SK-MEL-5 (cell line): Measurements from ENCODE around the gene MNDA. TPM values are rescaled to one million over a fixed set of nuclear protein-coding genes. Genes with fewer than 3 reads are reported as not detected.

ENCODE experiments used
- DNase-seq: peaks from one replicate; pipeline ENCODE4 v3.0.0-alpha.2; 2016; ENCODE audit warnings: low read depth, low spot score
- in situ Hi-C: cut with HindIII; loops from 2 replicates; pipeline ENCODE4 v1.10.0; 2016; ENCODE audit warnings: low sequenced_read_pairs, high pct_unique_total_duplicates, low pct_unique_long_range_greater_than_20kb
- polyA plus RNA-seq, 2 experiments: library from polyadenylated mRNA; depleted of rRNA; stranded (reverse); fragments of >200 nt; gene quantifications; 2 replicates each; pipeline ENCODE4 v1.2.3, GENCODE V29; 2015
- total RNA-seq: library from RNA; depleted of rRNA; stranded (reverse); fragments of >200 nt; shearing (Covaris generic); gene quantifications from 2 replicates; pipeline ENCODE4 v1.2.3, GENCODE V29; 2014; rRNA removed

The MNDA gene
- total RNA-seq, result not detected in 2 replicates
- polyA plus RNA-seq (2015; cell fraction: cytosol; rRNA removed), result not detected in 2 replicates
- not detected in 2 replicates for polyA plus RNA-seq (2015; cell fraction: nucleus; rRNA removed)

DNA sequence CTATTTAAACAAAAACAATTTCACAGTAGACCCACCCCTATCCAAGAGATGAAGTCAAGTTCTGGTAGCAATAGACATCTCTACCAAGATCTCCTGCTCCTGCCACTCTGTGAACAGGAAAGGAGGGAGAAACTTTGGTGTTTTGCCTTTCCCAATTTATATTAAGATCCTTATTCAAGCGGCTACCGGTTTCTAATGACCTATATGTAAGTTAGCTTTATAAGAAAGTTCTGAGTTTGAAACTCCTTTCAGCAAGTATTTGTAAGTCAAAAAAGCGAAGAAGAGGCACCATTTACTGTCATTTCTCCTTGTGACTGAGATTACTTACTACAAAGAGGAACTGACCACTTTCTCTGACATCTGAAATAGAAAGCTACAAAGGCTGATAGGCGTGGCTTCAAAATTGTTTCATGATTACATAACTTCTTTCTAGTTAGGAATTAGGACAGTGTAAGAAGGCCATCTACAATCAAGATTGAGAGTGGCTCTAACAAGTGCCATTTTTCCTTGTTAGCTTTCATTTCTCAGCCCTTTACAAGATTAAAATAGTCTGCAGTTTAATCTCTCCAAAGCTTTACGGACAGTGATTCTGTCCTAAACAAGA lies at the start of gene MNDA:
TSS of gene MNDA (plus strand) at position 448 of the 604 bp plus-strand sequence. CDS start 10,803 bp downstream, outside the sequence.
- in situ Hi-C loops, result no loop called here
- no peak for DNase-seq

GRCh38 chr1:158793604-158794003 lies 37.5 kb upstream of the MNDA start:
- peak; percentile 55 for DNase-seq
- in situ Hi-C loops, result no loop called here

DNA sequence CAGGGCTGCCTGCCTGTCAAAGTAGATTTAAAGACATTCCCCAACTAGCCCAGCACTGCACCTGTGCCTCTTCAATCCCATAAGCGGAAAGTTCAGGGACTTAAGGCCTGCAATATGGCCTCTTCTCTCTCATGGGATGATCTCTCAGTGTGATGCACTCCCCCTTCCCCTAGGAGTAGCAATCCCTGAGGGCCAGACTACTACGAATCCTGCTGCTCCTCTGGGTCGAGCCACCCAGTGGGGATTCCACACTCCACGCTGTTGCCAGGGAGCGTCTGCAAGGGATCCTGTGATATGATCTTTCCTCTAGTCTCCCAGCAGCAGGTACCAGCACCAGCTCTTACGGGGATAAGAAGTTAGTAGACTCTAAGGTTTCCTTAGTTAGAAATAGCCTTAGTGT lies 36.9 kb upstream of the MNDA start:
- in situ Hi-C loops, result no loop called here
- no peak for DNase-seq

- no peak for DNase-seq
- in situ Hi-C loops, result no loop called here
Measured at GRCh38 chr1:158798531-158798930, 32.6 kb upstream of the MNDA start.

GRCh38 chr1:158799689-158800088 lies 31.5 kb upstream of the MNDA start:
- in situ Hi-C loops, result no loop called here
- no peak for DNase-seq

- DNase-seq, result no peak
- in situ Hi-C loops, result no loop called here
Measured at GRCh38 chr1:158800526-158800925, 30.6 kb upstream of the MNDA start.

DNA sequence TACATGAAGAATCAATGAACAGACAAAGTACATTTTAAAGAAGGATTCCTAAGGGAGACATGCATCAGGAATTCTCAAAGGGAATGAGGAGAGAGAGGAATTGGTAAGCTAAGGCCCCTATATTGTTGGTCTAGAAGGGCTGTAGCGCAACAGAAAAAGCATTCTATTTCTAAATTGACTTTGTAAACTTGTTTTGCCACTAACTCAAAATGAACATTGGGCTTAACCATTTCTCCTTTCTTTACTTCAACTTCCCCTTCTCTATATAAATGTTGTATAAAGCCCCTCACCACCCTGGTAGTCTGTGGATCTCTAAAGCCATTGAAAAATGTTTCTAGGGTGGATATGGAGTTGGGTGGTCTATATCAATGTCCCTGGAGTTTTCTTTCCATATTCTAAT lies 29.8 kb upstream of the MNDA start:
- in situ Hi-C loops, result no loop called here
- DNase-seq, result no peak

DNA sequence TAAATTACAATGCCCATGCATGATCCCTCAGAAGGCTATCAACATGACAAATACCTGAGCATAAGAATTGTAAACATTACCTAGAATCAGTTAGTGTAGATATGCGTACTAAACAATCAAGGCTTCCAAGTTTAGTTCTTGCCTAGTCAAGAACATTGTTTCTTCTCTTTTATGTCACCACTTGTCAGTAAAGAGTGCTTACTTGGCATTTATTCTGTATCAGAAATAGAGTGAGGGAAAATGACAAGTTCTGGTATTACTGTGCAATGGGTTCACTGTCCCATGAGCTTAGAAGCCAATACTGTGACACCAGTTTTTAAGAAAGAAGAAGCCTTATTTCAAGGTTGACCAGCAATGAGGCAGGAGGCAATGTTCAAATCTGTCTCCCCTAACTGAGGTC lies 27.5 kb upstream of the MNDA start:
- in situ Hi-C loops, result no loop called here
- DNase-seq, result no peak

DNA sequence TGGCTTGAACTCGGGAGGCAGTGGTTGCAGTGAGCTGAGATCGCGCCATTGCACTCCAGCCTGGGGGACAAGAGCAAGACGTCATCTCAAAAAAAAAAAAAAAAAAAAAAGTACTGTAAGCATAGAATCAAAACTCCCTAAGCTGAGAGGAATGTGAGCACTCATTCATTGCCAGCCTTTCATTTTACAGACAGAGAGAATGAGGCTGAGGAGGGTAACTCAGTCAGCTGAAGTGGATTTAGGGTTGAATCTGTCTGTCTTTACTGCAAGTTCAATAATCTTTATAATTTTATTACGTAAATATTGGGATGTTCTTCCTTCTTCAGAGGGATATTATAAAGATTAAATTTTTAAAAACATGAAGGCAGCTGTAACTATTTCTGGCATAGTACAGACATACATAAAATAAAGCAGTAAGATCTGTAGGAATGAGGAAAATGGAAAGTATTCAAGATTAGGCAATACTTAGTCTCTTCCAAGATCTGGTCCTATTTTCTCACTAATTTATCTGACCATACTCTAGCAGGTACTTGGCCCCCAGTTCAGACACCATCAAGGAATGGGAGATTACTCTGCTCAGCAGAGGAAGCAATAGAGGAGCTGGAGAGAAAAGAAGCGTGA lies 24.1 kb upstream of the MNDA start:
- DNase-seq, result no peak
- in situ Hi-C loops, result no loop called here

- DNase-seq, result no peak
- in situ Hi-C loops, result no loop called here
Measured at GRCh38 chr1:158809256-158809655, 21.9 kb upstream of the MNDA start.

- in situ Hi-C loops, result no loop called here
- no peak for DNase-seq
Measured at GRCh38 chr1:158809862-158810261, 21.3 kb upstream of the MNDA start.

DNA sequence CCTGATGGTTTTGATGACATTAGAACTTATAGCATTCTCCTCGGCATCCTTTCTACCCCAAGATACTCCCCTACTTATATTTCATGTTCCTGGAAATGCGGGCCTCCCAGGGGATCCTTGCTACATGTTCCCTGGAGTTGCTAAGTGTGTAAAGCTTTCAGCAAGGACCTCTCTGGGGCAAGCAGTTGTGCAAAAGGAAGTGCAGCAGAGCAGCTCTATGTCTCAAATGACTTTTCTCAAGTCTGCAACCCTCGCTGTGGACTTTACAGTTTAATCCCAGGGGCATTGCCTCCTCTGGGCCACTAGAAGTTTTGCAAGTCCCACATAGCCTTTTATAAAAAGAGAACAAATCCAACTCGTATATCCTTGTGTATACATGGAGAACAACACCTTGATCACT lies 20.8 kb upstream of the MNDA start:
- no peak for DNase-seq
- in situ Hi-C loops, result no loop called here

DNA sequence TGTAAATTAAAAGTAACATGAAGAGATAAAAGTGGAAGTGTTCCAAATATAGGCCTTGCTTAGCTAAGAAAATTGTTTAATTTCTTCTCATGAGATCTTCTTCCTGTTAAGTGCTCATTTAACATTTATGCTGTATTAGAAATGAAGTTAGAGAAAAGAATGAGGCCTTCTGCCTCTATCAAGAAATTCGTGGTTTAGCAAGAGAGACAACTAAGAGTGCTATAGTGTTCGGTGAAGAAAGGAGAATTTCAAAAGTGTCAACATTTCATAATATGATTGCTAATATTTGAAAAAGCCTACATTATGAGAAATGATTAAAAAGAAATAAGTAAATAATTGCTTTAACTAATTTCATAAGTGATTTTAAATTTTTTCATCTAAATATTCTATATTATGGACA lies 18.8 kb upstream of the MNDA start:
- no peak for DNase-seq
- in situ Hi-C loops, result no loop called here

GRCh38 chr1:158813164-158813563 lies 18.0 kb upstream of the MNDA start:
- DNase-seq, result no peak
- in situ Hi-C loops, result no loop called here

DNA sequence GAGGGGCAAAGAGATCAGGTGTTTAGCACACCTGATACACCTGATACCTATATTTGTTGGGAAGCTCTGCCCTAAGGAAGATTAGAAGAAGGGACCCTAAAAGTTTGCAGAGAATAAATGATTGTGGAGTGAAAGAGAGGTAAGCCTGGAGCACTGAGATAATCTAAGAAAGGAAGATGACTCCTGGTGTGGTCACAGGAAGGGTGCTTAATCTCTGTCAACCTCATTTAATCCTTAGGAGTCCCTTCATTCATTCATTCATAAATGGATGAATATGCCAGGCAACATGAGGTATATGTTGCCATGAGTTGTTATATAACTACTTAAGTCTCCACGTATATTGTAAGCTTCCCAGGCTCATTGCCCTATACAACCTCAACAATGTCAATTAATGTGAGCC lies 16.2 kb upstream of the MNDA start:
- in situ Hi-C loops, result no loop called here
- no peak for DNase-seq

DNA sequence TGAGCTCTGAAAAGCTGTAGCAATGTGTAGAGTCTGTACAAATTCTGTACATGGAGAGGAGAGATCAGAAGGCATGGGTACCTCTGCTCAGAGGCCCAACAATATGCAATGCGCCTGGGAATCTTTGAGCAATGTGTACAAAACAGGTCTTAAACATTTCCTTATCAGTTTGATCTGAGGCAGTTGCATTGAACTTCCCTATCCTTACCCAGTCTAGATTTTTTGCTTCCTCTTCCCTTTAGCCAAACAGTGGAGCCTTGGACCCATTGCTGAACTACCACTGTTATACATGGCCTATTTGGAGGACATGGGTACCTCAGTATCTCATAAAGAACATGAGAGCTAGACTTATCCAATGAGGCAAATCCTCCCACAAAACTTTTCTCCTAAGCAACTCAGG lies 12.6 kb upstream of the MNDA start:
- in situ Hi-C loops, result no loop called here
- DNase-seq, result no peak

- in situ Hi-C loops, result no loop called here
- no peak for DNase-seq
Measured at GRCh38 chr1:158818975-158819431, 12.1 kb upstream of the MNDA start.

GRCh38 chr1:158819461-158820443 lies 11.4 kb upstream of the MNDA start:
- DNase-seq, result no peak
- in situ Hi-C loops, result no loop called here
